Duodenal mucosa (tissue), 2 donors: ENCODE data around the gene SH2B2.

Experiments used
- H3K27ac ChIP-seq: one replicate; pipeline ENCODE4 v1.7.0; 2013; ENCODE audit warnings: low read depth, low read length
- H3K27me3 ChIP-seq, 2 donors: one replicate each; pipeline ENCODE4 v1.7.0; 2013; ENCODE audit warnings: low read length in 2 of 2, control low read depth in 1 of 2; ENCODE audit not compliant: insufficient read depth in 2 of 2, control insufficient read depth in 1 of 2
- H3K36me3 ChIP-seq, 2 donors: one replicate each; pipeline ENCODE4 v1.7.0; 2013; ENCODE audit warnings: low read length in 2 of 2, control low read depth in 1 of 2; ENCODE audit not compliant: insufficient read depth in 2 of 2, control insufficient read depth in 1 of 2
- H3K4me1 ChIP-seq, 2 donors: one replicate each; pipeline ENCODE4 v1.7.0; 2013; ENCODE audit warnings: low read length in 2 of 2, control low read depth in 1 of 2; ENCODE audit not compliant: insufficient read depth in 2 of 2, control insufficient read depth in 1 of 2
- H3K4me3 ChIP-seq, 2 donors: one replicate each; pipeline ENCODE4 v1.7.0; 2013; ENCODE audit warnings: low read length in 2 of 2, low read depth in 1 of 2
- H3K9ac ChIP-seq, 2 donors: one replicate each; pipeline ENCODE4 v1.7.0; 2013; ENCODE audit warnings: low read length in 2 of 2, low read depth in 1 of 2
- H3K9me3 ChIP-seq, 2 donors: one replicate each; pipeline ENCODE4 v1.7.0; 2013; ENCODE audit warnings: low read length in 2 of 2, control low read depth in 1 of 2; ENCODE audit not compliant: control insufficient read depth in 1 of 2

The SH2B2 gene

DNA sequence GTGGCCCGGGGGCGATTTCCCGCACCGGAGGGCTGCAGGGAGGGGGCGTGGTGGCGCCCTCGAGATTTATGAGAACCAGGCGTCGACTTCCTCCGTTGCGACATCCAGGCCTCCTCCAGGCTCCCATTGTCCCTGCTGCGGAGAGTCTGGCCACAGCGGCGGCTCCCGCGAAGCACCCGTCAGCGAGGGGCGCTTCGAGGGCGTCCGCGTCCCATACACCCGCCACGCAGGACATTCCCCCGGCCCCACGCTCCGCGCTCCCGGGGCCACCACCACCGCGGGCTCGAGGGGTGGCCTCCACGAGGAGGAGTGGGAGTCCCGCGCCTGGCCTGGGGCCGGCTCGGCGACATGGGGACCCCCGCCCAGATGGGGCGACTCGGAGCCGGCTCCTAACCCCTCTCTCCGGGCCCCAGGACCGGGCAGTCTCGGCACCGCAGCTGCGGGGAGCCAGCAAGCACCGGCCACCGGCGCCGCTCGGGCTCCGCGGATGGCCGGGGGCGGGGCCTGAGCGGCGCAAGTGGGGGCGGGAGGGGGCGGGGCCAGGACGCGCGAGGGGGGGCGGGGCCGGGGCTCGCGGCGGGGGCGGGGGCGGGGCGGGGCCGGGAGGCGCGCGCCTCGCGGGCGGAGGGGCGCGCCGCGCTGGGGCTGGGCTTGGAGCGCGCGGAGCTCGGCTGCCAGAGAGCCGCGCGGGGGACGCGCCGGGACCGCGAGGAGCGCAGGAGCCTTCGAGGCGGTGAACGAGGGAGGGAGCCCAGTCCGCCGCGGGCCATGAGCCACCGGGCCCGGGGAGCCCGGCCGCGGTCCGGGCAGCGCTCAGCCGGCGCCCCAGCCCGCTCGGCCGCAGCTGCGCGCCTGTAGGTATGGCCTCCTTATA is at the start of gene SH2B2:
Gene SH2B2, plus strand, starts transcription at position 632 of the 874 bp plus-strand sequence. CDS start 13,683 bp downstream, outside the sequence.
- H3K4me1 ChIP-seq = peaks cover 17 to 32% of the 10 kb centered on the region in 2 donors

DNA sequence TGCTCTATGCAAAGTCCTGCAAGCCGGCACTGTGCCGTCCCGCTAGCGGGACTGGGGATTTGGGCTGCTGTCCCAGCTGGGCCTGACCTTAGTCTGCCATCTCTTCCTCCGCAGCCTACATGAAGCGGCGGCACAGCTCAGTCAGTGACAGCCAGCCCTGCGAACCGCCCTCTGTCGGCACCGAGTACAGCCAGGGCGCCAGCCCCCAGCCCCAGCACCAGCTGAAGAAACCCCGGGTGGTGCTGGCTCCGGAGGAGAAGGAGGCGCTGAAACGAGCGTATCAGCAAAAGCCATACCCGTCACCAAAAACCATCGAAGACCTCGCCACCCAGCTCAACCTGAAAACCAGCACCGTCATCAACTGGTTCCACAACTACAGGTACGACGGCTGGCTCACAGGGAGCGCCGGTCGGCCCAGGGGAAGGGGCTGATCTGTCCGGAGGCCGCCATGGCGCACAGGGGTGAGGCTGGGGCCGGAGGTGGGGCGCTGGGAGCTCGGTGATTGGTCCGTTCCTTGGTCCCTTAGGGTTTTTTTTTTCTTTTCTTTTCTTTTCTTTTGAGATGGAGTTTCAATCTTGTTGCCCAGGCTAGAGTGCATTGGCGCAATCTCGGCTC is 47.4 kb upstream of the SH2B2 start:
- Histone ChIP-seq H3K27me3 (no peaks in the 10 kb centered on the region), H3K9me3 (no peaks in the 10 kb centered on the region), H3K4me1 (no peaks in the 10 kb centered on the region), H3K27ac (no peak overlapping the region), H3K36me3 (peaks cover 2 to 31% of the 10 kb centered on the region in 2 donors), H3K4me3 (no peak overlapping the region), H3K9ac (no peak overlapping the region)

More for the DNA sequence above, at the start of gene SH2B2:
- Histone ChIP-seq H3K27ac (peak within 1 kb of the TSS; percentile 50), H3K27me3 (no peaks in the 10 kb centered on the region), H3K36me3 (no peaks in the 10 kb centered on the region), H3K9ac (peak within 1 kb of the TSS; percentile 52 to 69), H3K4me3 (peak within 1 kb of the TSS; percentile 79 to 83), H3K9me3 (no peaks in the 10 kb centered on the region)

DNA sequence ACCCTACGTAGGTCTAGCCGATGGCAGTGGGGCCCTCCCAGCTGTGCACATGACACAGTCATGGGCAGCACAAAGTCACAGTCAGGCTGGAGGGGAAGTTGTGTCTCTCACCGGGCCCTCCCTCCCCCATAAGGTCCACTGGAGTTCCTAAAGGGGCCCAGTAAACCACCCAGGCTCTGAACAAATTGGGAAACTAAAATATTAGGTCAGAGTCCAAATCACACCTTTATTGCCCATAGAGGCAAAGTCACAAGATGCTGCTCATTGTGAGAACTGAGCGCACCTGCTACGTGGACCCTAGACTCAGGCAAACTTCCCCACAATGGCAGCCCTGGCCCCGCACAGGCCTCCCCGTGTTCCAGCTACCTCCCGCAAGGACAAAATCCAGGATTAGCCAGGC is 45.2 kb upstream of the SH2B2 start:
- H3K27ac ChIP-seq = no peak overlapping the region
- H3K9ac ChIP-seq = no peak overlapping the region
- peaks cover 2 to 32% of the 10 kb centered on the region in 2 donors for H3K36me3 ChIP-seq
- no peaks in the 10 kb centered on the region for H3K27me3 ChIP-seq
- H3K9me3 ChIP-seq = no peaks in the 10 kb centered on the region
- H3K4me1 ChIP-seq = no peaks in the 10 kb centered on the region
- no peak overlapping the region for H3K4me3 ChIP-seq

DNA sequence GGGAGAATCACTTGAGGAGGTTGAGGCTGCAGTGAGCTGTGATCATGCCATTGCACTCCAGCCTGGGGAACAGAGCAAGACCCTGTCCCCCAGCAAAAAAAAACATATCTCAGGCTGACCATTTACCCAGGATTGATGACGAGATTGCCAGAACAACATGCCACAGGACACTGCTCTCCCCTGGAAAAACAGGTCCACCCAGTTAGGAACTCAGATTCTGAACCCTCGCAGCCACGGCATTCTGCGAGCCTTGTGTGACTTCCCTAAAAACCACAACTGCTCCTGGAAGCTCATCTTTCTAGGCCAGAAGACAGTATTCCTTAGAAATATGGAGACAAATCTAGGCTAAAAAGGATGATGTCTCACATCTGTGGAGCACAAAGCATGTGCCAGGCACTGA is 42.1 kb upstream of the SH2B2 start:
- Histone ChIP-seq H3K27ac (no peak overlapping the region), H3K4me3 (no peak overlapping the region), H3K9ac (no peak overlapping the region), H3K27me3 (no peaks in the 10 kb centered on the region), H3K9me3 (no peaks in the 10 kb centered on the region), H3K4me1 (no peaks in the 10 kb centered on the region), H3K36me3 (peaks cover 2 to 23% of the 10 kb centered on the region in 2 donors)

DNA sequence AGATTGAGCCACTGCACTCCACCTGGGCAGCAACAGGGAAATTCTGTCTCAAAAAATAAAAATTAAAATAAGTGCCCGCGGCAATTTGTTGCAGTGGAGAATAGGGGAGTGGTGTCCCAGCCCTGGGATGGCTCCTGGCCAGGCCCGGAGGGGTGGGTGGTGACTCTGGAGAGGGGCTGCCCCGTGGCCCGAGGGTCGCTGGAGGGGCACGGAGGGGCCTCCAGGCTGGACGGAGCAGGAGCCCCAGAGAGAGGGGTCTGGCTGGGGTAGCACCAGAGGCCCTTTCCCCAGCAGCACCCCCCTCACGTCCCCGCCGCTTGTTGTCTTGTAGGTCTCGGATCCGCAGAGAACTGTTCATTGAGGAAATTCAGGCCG is 38.6 kb upstream of the SH2B2 start:
- Histone ChIP-seq H3K4me1 (no peaks in the 10 kb centered on the region), H3K9ac (no peak overlapping the region), H3K36me3 (peaks cover 5 to 13% of the 10 kb centered on the region in 2 donors), H3K27ac (no peak overlapping the region), H3K27me3 (no peaks in the 10 kb centered on the region), H3K9me3 (no peaks in the 10 kb centered on the region), H3K4me3 (no peak overlapping the region)

DNA sequence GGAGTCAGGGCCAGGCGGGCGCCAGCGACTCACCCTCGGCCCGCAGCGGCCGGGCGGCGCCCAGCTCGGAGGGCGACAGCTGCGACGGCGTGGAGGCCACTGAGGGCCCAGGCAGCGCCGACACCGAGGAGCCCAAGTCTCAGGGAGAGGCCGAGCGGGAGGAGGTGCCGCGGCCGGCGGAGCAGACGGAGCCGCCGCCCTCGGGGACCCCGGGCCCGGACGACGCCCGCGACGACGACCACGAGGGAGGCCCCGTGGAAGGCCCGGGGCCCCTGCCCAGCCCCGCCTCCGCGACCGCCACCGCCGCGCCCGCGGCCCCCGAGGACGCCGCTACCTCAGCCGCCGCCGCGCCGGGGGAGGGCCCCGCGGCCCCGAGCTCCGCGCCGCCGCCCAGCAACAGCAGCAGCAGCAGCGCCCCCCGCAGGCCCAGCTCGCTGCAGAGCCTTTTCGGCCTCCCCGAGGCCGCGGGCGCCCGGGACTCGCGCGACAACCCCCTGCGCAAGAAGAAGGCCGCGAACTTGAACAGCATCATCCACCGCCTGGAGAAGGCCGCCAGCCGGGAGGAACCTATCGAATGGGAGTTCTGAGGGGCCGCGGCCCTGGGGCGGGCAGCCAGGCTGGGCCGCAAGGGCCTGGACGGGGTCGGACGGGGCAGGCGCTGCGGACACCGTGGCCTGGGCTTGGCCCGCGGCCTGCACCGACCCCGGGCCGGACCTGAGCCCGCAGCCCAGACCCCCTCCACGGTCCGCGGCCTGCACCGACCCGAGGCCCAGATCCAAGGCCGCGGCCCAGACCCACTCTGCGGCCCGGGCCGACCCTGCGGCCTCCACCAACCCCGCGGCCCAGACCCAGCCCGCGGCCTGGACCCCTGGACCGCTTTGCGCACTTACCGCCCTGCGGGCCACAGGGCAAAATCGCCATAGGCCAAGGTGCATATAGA is 37.9 kb upstream of the SH2B2 start:
- Histone ChIP-seq H3K27ac (no peak overlapping the region), H3K36me3 (peaks cover 3 to 13% of the 10 kb centered on the region in 2 donors), H3K9ac (no peak overlapping the region)

DNA sequence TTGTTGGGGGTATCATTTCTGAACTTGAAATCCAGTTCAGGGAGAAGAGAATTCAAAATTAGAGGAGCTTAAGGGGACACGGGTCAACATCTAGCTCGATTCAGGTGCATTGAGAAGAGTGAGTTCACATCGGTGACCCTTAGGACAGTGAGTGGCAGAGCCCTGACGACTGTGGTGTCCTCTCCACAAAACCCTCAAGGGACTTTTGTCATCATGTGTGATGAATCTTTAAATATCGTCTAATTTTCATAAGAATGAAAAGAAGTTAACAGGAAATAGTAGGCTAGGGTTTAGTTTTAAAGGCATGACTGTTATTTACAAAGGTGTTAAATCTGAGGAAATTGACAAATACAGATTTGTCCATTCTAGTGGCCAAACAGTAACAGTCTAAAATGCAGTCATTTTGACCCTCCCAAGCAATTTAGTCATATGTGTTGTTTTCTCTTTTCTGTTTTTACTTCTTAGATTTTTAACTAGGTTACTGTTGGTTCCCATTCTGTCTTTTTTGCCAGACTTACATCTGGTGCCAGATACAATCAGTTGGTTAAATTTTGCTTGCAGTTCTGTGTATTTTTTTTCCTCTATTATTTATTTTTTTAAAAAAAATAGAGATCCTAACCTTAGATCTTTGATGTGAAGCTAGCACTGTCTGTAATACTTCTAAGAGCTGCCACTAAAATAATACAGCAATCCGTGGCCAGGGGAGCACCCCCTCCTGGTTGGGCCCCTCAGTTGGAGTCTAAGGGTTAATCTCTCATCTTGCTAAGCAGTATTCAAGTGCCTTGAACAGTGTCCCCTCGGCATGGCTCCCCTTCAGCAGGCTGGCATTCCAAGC is 34.9 kb upstream of the SH2B2 start:
- no peaks in the 10 kb centered on the region for H3K27me3 ChIP-seq
- H3K9me3 ChIP-seq = no peaks in the 10 kb centered on the region
- no peak overlapping the region for H3K4me3 ChIP-seq
- H3K9ac ChIP-seq = no peak overlapping the region
- peaks cover 3 to 10% of the 10 kb centered on the region in 2 donors for H3K36me3 ChIP-seq
- no peak overlapping the region for H3K27ac ChIP-seq
- no peaks in the 10 kb centered on the region for H3K4me1 ChIP-seq

More for the DNA sequence above, 37.9 kb upstream of the SH2B2 start:
- H3K4me1 ChIP-seq = no peaks in the 10 kb centered on the region
- no peaks in the 10 kb centered on the region for H3K27me3 ChIP-seq
- H3K9me3 ChIP-seq = no peaks in the 10 kb centered on the region
- H3K4me3 ChIP-seq = no peak overlapping the region

DNA sequence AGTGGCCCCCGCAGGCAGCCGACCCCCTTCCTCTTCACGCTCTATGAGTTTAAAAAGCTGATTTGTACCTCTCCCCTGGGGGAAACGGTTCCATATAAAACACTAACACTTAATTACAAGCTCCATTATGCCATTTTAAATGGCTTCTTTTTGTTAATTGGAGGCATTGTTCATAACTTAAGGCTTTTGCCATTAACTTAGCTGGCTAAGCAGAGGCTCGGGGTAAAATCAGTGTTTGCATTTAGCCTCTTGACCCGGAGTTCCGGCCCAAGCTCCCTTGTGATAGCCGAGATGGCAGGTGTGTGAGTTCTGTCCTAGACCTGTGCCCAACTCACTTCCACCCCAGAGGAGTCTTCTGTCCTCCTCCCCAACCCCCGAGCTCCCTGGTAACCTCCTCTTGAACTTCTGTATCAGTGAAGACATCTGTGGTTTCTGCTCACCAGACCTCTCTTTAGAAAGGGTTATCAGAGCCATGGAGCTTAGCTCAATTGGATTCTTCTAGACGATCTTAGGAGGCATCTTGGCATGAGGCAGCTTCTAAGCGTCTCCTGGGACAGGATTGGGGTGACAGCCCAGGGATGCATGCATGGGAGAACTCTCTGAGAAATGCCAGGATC is 34.2 kb upstream of the SH2B2 start:
- no peak overlapping the region for H3K4me3 ChIP-seq
- no peaks in the 10 kb centered on the region for H3K27me3 ChIP-seq
- no peak overlapping the region for H3K9ac ChIP-seq
- no peak overlapping the region for H3K27ac ChIP-seq
- peaks cover 3 to 10% of the 10 kb centered on the region in 2 donors for H3K36me3 ChIP-seq
- no peaks in the 10 kb centered on the region for H3K9me3 ChIP-seq
- no peaks in the 10 kb centered on the region for H3K4me1 ChIP-seq
